ENCODE measurements around the gene SPG21.

SPG21 gene

DNA sequence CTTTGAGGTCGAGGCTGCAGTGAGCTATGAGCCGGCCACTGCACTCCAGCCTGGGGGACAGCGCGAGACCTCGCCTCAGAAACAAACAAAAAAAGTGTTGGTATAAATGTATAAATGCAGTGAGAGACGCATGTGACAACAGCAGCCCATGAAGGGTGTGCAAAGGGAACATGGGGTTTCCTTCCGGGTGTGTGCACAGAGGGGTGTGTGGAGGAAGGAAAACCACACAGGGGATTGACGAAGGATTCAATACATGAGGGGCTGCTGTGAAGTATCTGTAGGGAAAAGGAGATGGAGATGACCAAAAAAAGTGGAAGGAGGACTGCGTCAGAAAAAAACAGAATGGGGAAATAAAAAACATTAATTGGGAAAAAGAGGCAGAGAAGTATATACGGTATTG is 38.6 kb upstream of the SPG21 start:
- TF ChIP-seq POLR2AphosphoS5 (IDR thresholded peaks at IDR 0.05; ENCODE audit: low read depth, low read length) (no peak), SIN3A (IDR thresholded peaks at IDR 0.05; ENCODE audit: borderline replicate concordance, insufficient read depth, low read length) (no peak), TAF1 (IDR thresholded peaks at IDR 0.05; ENCODE audit: borderline replicate concordance, insufficient read depth, low read length) (no peak), FOXP2 (optimal IDR thresholded peaks at IDR 0.05; ENCODE audit: borderline replicate concordance, extremely low read depth, extremely low read length, insufficient read depth) (no peak)
- TF ChIP-seq, protein P1, sequence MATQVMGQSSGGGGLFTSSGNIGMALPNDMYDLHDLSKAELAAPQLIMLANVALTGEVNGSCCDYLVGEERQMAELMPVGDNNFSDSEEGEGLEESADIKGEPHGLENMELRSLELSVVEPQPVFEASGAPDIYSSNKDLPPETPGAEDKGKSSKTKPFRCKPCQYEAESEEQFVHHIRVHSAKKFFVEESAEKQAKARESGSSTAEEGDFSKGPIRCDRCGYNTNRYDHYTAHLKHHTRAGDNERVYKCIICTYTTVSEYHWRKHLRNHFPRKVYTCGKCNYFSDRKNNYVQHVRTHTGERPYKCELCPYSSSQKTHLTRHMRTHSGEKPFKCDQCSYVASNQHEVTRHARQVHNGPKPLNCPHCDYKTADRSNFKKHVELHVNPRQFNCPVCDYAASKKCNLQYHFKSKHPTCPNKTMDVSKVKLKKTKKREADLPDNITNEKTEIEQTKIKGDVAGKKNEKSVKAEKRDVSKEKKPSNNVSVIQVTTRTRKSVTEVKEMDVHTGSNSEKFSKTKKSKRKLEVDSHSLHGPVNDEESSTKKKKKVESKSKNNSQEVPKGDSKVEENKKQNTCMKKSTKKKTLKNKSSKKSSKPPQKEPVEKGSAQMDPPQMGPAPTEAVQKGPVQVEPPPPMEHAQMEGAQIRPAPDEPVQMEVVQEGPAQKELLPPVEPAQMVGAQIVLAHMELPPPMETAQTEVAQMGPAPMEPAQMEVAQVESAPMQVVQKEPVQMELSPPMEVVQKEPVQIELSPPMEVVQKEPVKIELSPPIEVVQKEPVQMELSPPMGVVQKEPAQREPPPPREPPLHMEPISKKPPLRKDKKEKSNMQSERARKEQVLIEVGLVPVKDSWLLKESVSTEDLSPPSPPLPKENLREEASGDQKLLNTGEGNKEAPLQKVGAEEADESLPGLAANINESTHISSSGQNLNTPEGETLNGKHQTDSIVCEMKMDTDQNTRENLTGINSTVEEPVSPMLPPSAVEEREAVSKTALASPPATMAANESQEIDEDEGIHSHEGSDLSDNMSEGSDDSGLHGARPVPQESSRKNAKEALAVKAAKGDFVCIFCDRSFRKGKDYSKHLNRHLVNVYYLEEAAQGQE (IDR thresholded peaks at IDR 0.05; ENCODE audit: insufficient read depth in 1 of 2, low read depth in 2 of 2, low read length in 2 of 2): no peak

DNA sequence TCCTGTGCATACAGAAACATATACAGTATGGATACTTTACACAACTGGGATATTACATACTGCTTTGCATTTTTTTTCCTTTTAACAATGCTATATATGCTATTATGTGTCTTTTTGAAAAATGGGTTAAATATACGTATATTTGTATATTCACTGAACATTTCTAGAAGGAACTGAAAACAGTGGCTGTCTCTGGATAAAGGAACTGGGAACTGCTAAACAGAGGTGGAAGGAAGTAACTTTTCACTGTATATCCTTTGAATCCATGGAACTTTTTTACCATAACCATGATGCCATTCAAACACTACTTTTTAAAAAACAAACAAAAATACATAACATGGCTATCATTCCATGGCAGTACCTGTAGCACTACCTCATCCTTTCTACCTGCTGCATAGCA is 37.9 kb upstream of the SPG21 start:
- TF ChIP-seq TAF1 (IDR thresholded peaks at IDR 0.05; ENCODE audit: borderline replicate concordance, insufficient read depth, low read length) (no peak), POLR2AphosphoS5 (IDR thresholded peaks at IDR 0.05; ENCODE audit: low read depth, low read length) (no peak)

DNA sequence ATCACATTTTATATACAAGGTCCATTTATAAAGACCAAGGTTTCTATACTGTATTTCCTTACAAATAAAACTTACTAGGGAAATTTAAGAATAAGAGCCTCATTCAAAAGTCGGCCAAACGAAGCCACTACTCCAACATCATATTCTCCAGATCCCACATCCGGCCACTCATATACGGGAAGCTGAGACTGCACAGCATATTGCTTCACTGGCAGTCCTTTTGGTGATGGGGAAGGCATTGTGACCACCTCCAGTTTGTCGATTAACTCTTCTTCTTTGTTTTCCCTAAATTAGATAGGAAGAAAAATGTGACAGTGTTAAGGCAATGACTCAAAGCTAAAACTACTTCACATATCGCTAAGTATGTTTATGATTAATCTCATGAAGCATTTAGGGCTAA is 37.0 kb upstream of the SPG21 start:
- no peak for TF ChIP-seq SIN3A (IDR thresholded peaks at IDR 0.05; ENCODE audit: borderline replicate concordance, insufficient read depth, low read length)
- TF ChIP-seq TAF1 (IDR thresholded peaks at IDR 0.05; ENCODE audit: borderline replicate concordance, insufficient read depth, low read length): no peak
- no peak for TF ChIP-seq FOXP2 (optimal IDR thresholded peaks at IDR 0.05; ENCODE audit: borderline replicate concordance, extremely low read depth, extremely low read length, insufficient read depth)

DNA sequence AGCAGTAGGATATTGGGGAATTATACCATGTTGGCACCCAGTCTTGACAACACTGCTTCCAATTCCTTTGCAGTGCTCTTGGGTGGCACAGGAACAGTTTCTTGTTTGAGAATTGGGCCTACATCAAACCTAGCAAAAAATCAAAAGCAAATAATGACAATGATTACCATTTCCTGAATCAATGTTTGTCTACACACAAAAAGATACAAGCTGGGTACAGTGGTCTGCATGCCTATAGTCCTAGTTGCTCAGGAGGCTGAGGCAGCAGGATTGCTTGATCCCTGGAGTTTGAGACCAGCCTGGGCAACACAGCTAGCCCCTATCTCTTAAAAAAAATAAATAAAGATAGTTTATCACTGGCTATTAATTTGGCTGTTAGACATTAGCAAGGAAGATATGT is 31.8 kb upstream of the SPG21 start:
- TF ChIP-seq FOXP2 (optimal IDR thresholded peaks at IDR 0.05; ENCODE audit: borderline replicate concordance, extremely low read depth, extremely low read length, insufficient read depth): no peak
- TF ChIP-seq POLR2AphosphoS5 (IDR thresholded peaks at IDR 0.05; ENCODE audit: low read depth, low read length): no peak
- TF ChIP-seq, protein P1 (IDR thresholded peaks at IDR 0.05; ENCODE audit: insufficient read depth in 1 of 2, low read depth in 2 of 2, low read length in 2 of 2): no peak
- TF ChIP-seq SIN3A (IDR thresholded peaks at IDR 0.05; ENCODE audit: borderline replicate concordance, insufficient read depth, low read length): no peak
- no peak for TF ChIP-seq TAF1 (IDR thresholded peaks at IDR 0.05; ENCODE audit: borderline replicate concordance, insufficient read depth, low read length)

DNA sequence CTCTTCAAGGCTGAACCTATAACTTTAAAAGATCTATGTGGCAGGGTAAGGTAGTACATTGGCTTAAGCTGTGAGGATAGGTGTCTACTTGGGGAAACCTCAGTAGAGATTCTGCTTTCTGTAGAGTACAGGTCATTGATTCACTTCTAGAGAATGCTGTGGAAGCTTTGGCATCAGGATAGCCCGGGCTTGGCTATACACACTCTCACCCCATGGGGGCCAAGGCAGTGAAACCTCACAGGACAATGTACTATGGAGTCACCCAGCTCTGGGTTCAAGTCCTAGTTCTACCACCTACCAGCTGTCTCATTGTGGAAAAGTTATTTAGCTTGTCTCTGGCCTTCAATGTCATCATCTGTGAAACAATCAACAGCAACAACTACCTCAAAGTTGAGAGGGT is 30.7 kb upstream of the SPG21 start:
- TF ChIP-seq POLR2AphosphoS5 (IDR thresholded peaks at IDR 0.05; ENCODE audit: low read depth, low read length): no peak
- no peak for TF ChIP-seq FOXP2 (optimal IDR thresholded peaks at IDR 0.05; ENCODE audit: borderline replicate concordance, extremely low read depth, extremely low read length, insufficient read depth)
- TF ChIP-seq, protein P1 (IDR thresholded peaks at IDR 0.05; ENCODE audit: insufficient read depth in 1 of 2, low read depth in 2 of 2, low read length in 2 of 2): no peak
- TF ChIP-seq SIN3A (IDR thresholded peaks at IDR 0.05; ENCODE audit: borderline replicate concordance, insufficient read depth, low read length): no peak
- no peak for TF ChIP-seq TAF1 (IDR thresholded peaks at IDR 0.05; ENCODE audit: borderline replicate concordance, insufficient read depth, low read length)

DNA sequence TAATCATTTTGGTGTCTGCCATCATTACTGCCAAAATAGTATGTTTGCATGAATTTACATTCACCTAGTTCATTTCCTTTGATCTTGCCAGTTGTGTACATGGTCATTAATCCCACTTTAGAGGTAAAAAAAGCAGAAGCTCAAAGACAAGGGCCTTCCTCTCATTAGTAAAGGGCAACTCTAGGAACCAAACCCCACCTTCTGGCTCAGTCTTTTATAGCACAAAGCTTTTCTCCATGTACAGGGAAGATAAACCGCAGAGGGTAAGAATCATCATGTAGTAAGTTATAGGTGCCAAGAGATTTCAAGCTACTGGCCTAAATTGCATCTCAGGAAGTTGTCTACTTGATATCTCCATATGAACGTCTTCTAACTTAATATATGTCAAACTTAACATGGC is 19.3 kb upstream of the SPG21 start:
- TF ChIP-seq, protein P1 (IDR thresholded peaks at IDR 0.05; ENCODE audit: insufficient read depth in 1 of 2, low read depth in 2 of 2, low read length in 2 of 2): no peak
- TF ChIP-seq POLR2AphosphoS5 (IDR thresholded peaks at IDR 0.05; ENCODE audit: low read depth, low read length): no peak

All from PFSK-1 (cell line).